ENCODE results near the gene FOXC2.

Gene FOXC2

GRCh38 chr16:86575095-86575685 lies 8.6 kb downstream of the FOXC2 start:
- TF ChIP-seq SIN3A (IDR thresholded peaks at IDR 0.05; ENCODE audit: borderline replicate concordance, insufficient read depth, low read length), result no peak
- TF ChIP-seq TAF1 (IDR thresholded peaks at IDR 0.05; ENCODE audit: borderline replicate concordance, insufficient read depth, low read length), result no peak
- no peak for TF ChIP-seq FOXP2 (optimal IDR thresholded peaks at IDR 0.05; ENCODE audit: borderline replicate concordance, extremely low read depth, extremely low read length, insufficient read depth)

- TF ChIP-seq POLR2AphosphoS5 (IDR thresholded peaks at IDR 0.05; ENCODE audit: low read depth, low read length), result peak; percentile 94
- no peak for TF ChIP-seq SIN3A (IDR thresholded peaks at IDR 0.05; ENCODE audit: borderline replicate concordance, insufficient read depth, low read length)
- peak; percentile 59; the same call in 1 of the 2 replicates for TF ChIP-seq TAF1 (IDR thresholded peaks at IDR 0.05; ENCODE audit: borderline replicate concordance, insufficient read depth, low read length)
- peak in 1 of 2 experiments; percentile 23; a peak in 1 of 4 replicates for TF ChIP-seq REST (IDR thresholded peaks at IDR 0.05; ENCODE audit: insufficient read depth in 1 of 2, low read depth in 2 of 2, low read length in 2 of 2)
- TF ChIP-seq FOXP2 (optimal IDR thresholded peaks at IDR 0.05; ENCODE audit: borderline replicate concordance, extremely low read depth, extremely low read length, insufficient read depth), result no peak
Measured at GRCh38 chr16:86575754-86576557, 9.3 kb downstream of the FOXC2 start.

- TF ChIP-seq REST (IDR thresholded peaks at IDR 0.05; ENCODE audit: insufficient read depth in 1 of 2, low read depth in 2 of 2, low read length in 2 of 2) (no peak), POLR2AphosphoS5 (IDR thresholded peaks at IDR 0.05; ENCODE audit: low read depth, low read length) (no peak), FOXP2 (optimal IDR thresholded peaks at IDR 0.05; ENCODE audit: borderline replicate concordance, extremely low read depth, extremely low read length, insufficient read depth) (no peak), SIN3A (IDR thresholded peaks at IDR 0.05; ENCODE audit: borderline replicate concordance, insufficient read depth, low read length) (peak; percentile 23; the same call in 1 of the 2 replicates)
Measured at GRCh38 chr16:86576591-86577313, 10.1 kb downstream of the FOXC2 start.

GRCh38 chr16:86577314-86577971 lies 10.8 kb downstream of the FOXC2 start:
- TF ChIP-seq FOXP2 (optimal IDR thresholded peaks at IDR 0.05; ENCODE audit: borderline replicate concordance, extremely low read depth, extremely low read length, insufficient read depth) (no peak), TAF1 (IDR thresholded peaks at IDR 0.05; ENCODE audit: borderline replicate concordance, insufficient read depth, low read length) (no peak), REST (IDR thresholded peaks at IDR 0.05; ENCODE audit: insufficient read depth in 1 of 2, low read depth in 2 of 2, low read length in 2 of 2) (no peak), SIN3A (IDR thresholded peaks at IDR 0.05; ENCODE audit: borderline replicate concordance, insufficient read depth, low read length) (no peak), POLR2AphosphoS5 (IDR thresholded peaks at IDR 0.05; ENCODE audit: low read depth, low read length) (no peak)

- TF ChIP-seq REST (IDR thresholded peaks at IDR 0.05; ENCODE audit: insufficient read depth in 1 of 2, low read depth in 2 of 2, low read length in 2 of 2), result no peak
- no peak for TF ChIP-seq FOXP2 (optimal IDR thresholded peaks at IDR 0.05; ENCODE audit: borderline replicate concordance, extremely low read depth, extremely low read length, insufficient read depth)
- no peak for TF ChIP-seq SIN3A (IDR thresholded peaks at IDR 0.05; ENCODE audit: borderline replicate concordance, insufficient read depth, low read length)
- no peak for TF ChIP-seq POLR2AphosphoS5 (IDR thresholded peaks at IDR 0.05; ENCODE audit: low read depth, low read length)
- TF ChIP-seq TAF1 (IDR thresholded peaks at IDR 0.05; ENCODE audit: borderline replicate concordance, insufficient read depth, low read length), result no peak; the same call in 1 of the 2 replicates
Measured at GRCh38 chr16:86578061-86578599, 11.5 kb downstream of the FOXC2 start, which contains the start of gene FOXL1. TSS of gene FOXL1 (plus strand) at chr16:86578549. CDS start at chr16:86578724, 175 bp downstream.

Data from PFSK-1 (cell line).